ENCODE measurements around the gene GNLY.

DNA sequence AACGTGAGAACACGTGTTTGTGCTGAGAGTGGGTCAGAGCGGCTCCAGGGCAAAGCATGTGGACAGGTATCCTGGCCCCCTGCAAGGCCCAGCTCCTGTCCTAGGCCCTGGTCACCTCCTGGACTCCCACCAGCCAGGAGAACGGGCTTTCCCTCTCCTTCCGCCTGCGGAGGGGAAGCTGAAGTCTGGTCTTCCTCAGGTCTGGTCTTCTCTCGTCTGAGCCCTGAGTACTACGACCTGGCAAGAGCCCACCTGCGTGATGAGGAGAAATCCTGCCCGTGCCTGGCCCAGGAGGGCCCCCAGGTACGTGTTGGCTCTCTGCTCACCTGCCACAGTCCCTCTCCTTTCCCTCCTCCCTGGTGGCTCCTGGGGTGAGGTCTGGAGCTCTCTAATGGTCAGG is 963 bp downstream of the GNLY start:
- no peak for TF ChIP-seq CTCF (IDR thresholded peaks at IDR 0.05)
- TF ChIP-seq RCOR1 (IDR thresholded peaks at IDR 0.05; ENCODE audit: low read length): no peak
- TF ChIP-seq EZH2phosphoT487 (IDR thresholded peaks at IDR 0.05; ENCODE audit: borderline replicate concordance, low read depth): no peak
- TF ChIP-seq TEAD4 (IDR thresholded peaks at IDR 0.05; ENCODE audit: borderline replicate concordance, insufficient read depth): no peak
- TF ChIP-seq FOXM1 (IDR thresholded peaks at IDR 0.05; ENCODE audit: low read depth): no peak
- no peak for TF ChIP-seq MAX (IDR thresholded peaks at IDR 0.05; ENCODE audit: low read depth)
- TF ChIP-seq USF2 (IDR thresholded peaks at IDR 0.05; ENCODE audit: borderline replicate concordance, low read depth, low read length): no peak
- TF ChIP-seq, protein P1, sequence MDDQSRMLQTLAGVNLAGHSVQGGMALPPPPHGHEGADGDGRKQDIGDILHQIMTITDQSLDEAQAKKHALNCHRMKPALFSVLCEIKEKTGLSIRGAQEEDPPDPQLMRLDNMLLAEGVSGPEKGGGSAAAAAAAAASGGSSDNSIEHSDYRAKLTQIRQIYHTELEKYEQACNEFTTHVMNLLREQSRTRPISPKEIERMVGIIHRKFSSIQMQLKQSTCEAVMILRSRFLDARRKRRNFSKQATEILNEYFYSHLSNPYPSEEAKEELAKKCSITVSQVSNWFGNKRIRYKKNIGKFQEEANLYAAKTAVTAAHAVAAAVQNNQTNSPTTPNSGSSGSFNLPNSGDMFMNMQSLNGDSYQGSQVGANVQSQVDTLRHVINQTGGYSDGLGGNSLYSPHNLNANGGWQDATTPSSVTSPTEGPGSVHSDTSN (IDR thresholded peaks at IDR 0.05): no peak
